HepG2 (cell line): ENCODE results near the gene NSD1. TPM values are rescaled to one million over a fixed set of nuclear protein-coding genes. Genes with fewer than 3 reads are reported as not detected.

Experiments used
- CEBPB ChIP-seq: IDR thresholded peaks from 2 replicates; pipeline ENCODE4 v1.6.1; 2011; ENCODE audit warnings: low read depth, low read length, improper control_type of control experiment, borderline replicate concordance
- CEBPG ChIP-seq: IDR thresholded peaks from 2 replicates; pipeline ENCODE4 v1.6.1; 2016
- CHD2 ChIP-seq: IDR thresholded peaks from 2 replicates; pipeline ENCODE4 v1.6.1; 2011; ENCODE audit warnings: low read depth, low read length, improper control_type of control experiment
- ETV6 ChIP-seq: sonication (generic); formaldehyde crosslinking; conservative IDR thresholded peaks from 2 replicates; pipeline ENCODE4 v1.4.0; 2020; ENCODE audit warnings: missing genetic modification reagents
- HOXD1 ChIP-seq: sonication (generic); formaldehyde crosslinking; IDR thresholded peaks from 2 replicates; pipeline ENCODE4 v1.5.0; 2020; ENCODE audit warnings: missing genetic modification reagents
- MAFG ChIP-seq: sonication (generic); formaldehyde crosslinking; IDR thresholded peaks from 2 replicates; pipeline ENCODE4 v1.5.1; 2020; ENCODE audit warnings: mild to moderate bottlenecking, missing genetic modification reagents
- PBX2 ChIP-seq: IDR thresholded peaks from 2 replicates; pipeline ENCODE4 v1.6.1; 2016; ENCODE audit warnings: control low read depth
- PCBP2 ChIP-seq: fragments of 200-400 bp; formaldehyde crosslinking; optimal IDR thresholded peaks from 2 replicates; pipeline ENCODE3; 2018; ENCODE audit warnings: low read length, low read depth; ENCODE audit not compliant: poor library complexity, severe bottlenecking
- PHF20 ChIP-seq: sonication (generic); formaldehyde crosslinking; IDR thresholded peaks from 2 replicates; pipeline ENCODE4 v1.5.0; 2020; ENCODE audit warnings: mild to moderate bottlenecking, missing genetic modification reagents
- YEATS2 ChIP-seq: sonication (generic); formaldehyde crosslinking; IDR thresholded peaks from 2 replicates; pipeline ENCODE4 v1.4.0; 2020; ENCODE audit warnings: missing genetic modification reagents, borderline replicate concordance
- ZFAT ChIP-seq: sonication (generic); formaldehyde crosslinking; conservative IDR thresholded peaks from 2 replicates; pipeline ENCODE4 v1.8.1; 2023; ENCODE audit warnings: missing genetic modification reagents, inconsistent platforms
- ZFYVE20 ChIP-seq: sonication (generic); formaldehyde crosslinking; IDR thresholded peaks from 2 replicates; pipeline ENCODE4 v1.8.0; 2023; ENCODE audit warnings: low read depth, mild to moderate bottlenecking, moderate library complexity, missing genetic modification reagents, borderline replicate concordance
- ZNF264 ChIP-seq: sonication (generic); formaldehyde crosslinking; IDR thresholded peaks from 2 replicates; pipeline ENCODE4 v1.4.0; 2020; ENCODE audit warnings: missing genetic modification reagents
- ZNF430 ChIP-seq: sonication (generic); formaldehyde crosslinking; IDR thresholded peaks from 2 replicates; pipeline ENCODE4 v1.9.0; 2021; ENCODE audit warnings: mild to moderate bottlenecking, missing genetic modification reagents
- ZNF543 ChIP-seq: sonication (generic); formaldehyde crosslinking; IDR thresholded peaks from 2 replicates; pipeline ENCODE4 v1.4.0; 2020; ENCODE audit warnings: mild to moderate bottlenecking, missing genetic modification reagents
- ZNF564 ChIP-seq: sonication (generic); formaldehyde crosslinking; IDR thresholded peaks from 2 replicates; pipeline ENCODE4 v1.8.1; 2023; ENCODE audit warnings: mild to moderate bottlenecking, missing genetic modification reagents
- ZNF781 ChIP-seq: sonication (generic); formaldehyde crosslinking; IDR thresholded peaks from 2 replicates; pipeline ENCODE4 v1.5.1; 2020; ENCODE audit warnings: borderline replicate concordance, mild to moderate bottlenecking, missing genetic modification reagents; ENCODE audit errors: not compliant biosample characterization
- ZNF839 ChIP-seq: sonication (generic); formaldehyde crosslinking; IDR thresholded peaks from 2 replicates; pipeline ENCODE4 v1.4.0; 2020; ENCODE audit warnings: missing genetic modification reagents, mild to moderate bottlenecking, borderline replicate concordance
- ZSCAN20 ChIP-seq: sonication (generic); formaldehyde crosslinking; IDR thresholded peaks from 2 replicates; pipeline ENCODE4 v1.4.0; 2020; ENCODE audit warnings: missing genetic modification reagents, mild to moderate bottlenecking, borderline replicate concordance
- ZSCAN30 ChIP-seq: sonication (generic); formaldehyde crosslinking; IDR thresholded peaks from 2 replicates; pipeline ENCODE4 v1.5.0; 2020; ENCODE audit warnings: mild to moderate bottlenecking, missing genetic modification reagents
- polyA plus RNA-seq, 8 experiments: library from polyadenylated mRNA; depleted of rRNA in 3 of 8; stranded (reverse) in 7 of 8; unstranded in 1 of 8; fragments of >200 nt; fragmentation: Illumina TruSeq in 4 of 8; extraction: Trizol in 4 of 8; gene quantifications; 2 replicates each; pipeline versions ENCODE4 v1.2.1 to v1.2.3, GENCODE V29; 2011 to 2016; ENCODE audit warnings: low read depth in 4 of 8, missing spikeins in 1 of 8, mixed read lengths in 1 of 8; ENCODE audit not compliant: insufficient read depth in 1 of 8
- total RNA-seq, 5 experiments: library from RNA; depleted of rRNA; stranded (reverse); fragments of >200 nt; fragmentation: Illumina TruSeq; extraction: Trizol; gene quantifications; 2 replicates each; pipeline ENCODE4 v1.2.3, GENCODE V29; 2016; ENCODE audit warnings: low read depth in 1 of 5
- TF ChIP-seq, protein P1 (sequence below): IDR thresholded peaks from 2 replicates; pipeline ENCODE4 v1.6.1; 2016; ENCODE audit warnings: low read depth, borderline replicate concordance
- TF ChIP-seq, protein P2 (sequence below): IDR thresholded peaks from 2 replicates; pipeline ENCODE4 v1.6.1; 2016; ENCODE audit warnings: missing genetic modification reagents, missing compliant biosample characterization
- TF ChIP-seq, protein P3 (sequence below): sonication (generic); formaldehyde crosslinking; IDR thresholded peaks from 2 replicates; pipeline ENCODE4 v1.5.1; 2020; ENCODE audit warnings: mild to moderate bottlenecking, missing genetic modification reagents, moderate library complexity
- TF ChIP-seq, protein P4 (sequence below): sonication (generic); formaldehyde crosslinking; IDR thresholded peaks from 2 replicates; pipeline ENCODE4 v1.4.0; 2020; ENCODE audit warnings: missing genetic modification reagents
- TF ChIP-seq, protein P5 (sequence below): sonication (generic); formaldehyde crosslinking; IDR thresholded peaks from 2 replicates; pipeline ENCODE4 v1.4.0; 2020; ENCODE audit warnings: mild to moderate bottlenecking, missing genetic modification reagents

The NSD1 gene
- total and polyA plus RNA-seq, 2 of the 13 experiments (the other 11 are each of a cell fraction or from before 2014, with no cell fraction given), result 0.01 to 0.09 TPM

GRCh38 chr5:177303121-177303924 lies 169.8 kb downstream of the NSD1 start, which contains the start of the genes PRELID1 and RAB24 (continued):
- TF ChIP-seq PCBP2, result no peak
- TF ChIP-seq CEBPB, result no peak
- TF ChIP-seq MAFG (CRISPR knock-in tag), result no peak
- TF ChIP-seq ZNF543 (CRISPR knock-in tag), result peak; percentile 69; the same call in 1 of the 2 replicates
- TF ChIP-seq CEBPG (CRISPR knock-in tag), result no peak
- TF ChIP-seq ZNF264 (CRISPR knock-in tag), result 0 out of 2 replicates have a peak, but pooled peaks have one; percentile 55
- TF ChIP-seq, protein P1, sequence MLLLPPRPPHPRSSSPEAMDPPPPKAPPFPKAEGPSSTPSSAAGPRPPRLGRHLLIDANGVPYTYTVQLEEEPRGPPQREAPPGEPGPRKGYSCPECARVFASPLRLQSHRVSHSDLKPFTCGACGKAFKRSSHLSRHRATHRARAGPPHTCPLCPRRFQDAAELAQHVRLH, result no peak
- TF ChIP-seq, protein P2, sequence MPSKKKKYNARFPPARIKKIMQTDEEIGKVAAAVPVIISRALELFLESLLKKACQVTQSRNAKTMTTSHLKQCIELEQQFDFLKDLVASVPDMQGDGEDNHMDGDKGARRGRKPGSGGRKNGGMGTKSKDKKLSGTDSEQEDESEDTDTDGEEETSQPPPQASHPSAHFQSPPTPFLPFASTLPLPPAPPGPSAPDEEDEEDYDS, result peak; percentile 79
- TF ChIP-seq, protein P3, sequence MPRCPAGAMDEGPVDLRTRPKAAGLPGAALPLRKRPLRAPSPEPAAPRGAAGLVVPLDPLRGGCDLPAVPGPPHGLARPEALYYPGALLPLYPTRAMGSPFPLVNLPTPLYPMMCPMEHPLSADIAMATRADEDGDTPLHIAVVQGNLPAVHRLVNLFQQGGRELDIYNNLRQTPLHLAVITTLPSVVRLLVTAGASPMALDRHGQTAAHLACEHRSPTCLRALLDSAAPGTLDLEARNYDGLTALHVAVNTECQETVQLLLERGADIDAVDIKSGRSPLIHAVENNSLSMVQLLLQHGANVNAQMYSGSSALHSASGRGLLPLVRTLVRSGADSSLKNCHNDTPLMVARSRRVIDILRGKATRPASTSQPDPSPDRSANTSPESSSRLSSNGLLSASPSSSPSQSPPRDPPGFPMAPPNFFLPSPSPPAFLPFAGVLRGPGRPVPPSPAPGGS (CRISPR knock-in tag), result peak; percentile 89; the same call in 1 of the 2 replicates
- TF ChIP-seq PBX2 (CRISPR knock-in tag), result no peak
- TF ChIP-seq ZFYVE20 (CRISPR knock-in tag), result 0 out of 2 replicates have a peak, but pooled peaks have one; percentile 78
- TF ChIP-seq ZSCAN30, result peak; percentile 85; the same call in 1 of the 2 replicates
- TF ChIP-seq ZSCAN20 (CRISPR knock-in tag), result peak; percentile 72; the same call in 1 of the 2 replicates
- no peak for TF ChIP-seq ETV6 (CRISPR knock-in tag)
- peak; percentile 83 for TF ChIP-seq PHF20 (CRISPR knock-in tag)
- TF ChIP-seq, protein P4, sequence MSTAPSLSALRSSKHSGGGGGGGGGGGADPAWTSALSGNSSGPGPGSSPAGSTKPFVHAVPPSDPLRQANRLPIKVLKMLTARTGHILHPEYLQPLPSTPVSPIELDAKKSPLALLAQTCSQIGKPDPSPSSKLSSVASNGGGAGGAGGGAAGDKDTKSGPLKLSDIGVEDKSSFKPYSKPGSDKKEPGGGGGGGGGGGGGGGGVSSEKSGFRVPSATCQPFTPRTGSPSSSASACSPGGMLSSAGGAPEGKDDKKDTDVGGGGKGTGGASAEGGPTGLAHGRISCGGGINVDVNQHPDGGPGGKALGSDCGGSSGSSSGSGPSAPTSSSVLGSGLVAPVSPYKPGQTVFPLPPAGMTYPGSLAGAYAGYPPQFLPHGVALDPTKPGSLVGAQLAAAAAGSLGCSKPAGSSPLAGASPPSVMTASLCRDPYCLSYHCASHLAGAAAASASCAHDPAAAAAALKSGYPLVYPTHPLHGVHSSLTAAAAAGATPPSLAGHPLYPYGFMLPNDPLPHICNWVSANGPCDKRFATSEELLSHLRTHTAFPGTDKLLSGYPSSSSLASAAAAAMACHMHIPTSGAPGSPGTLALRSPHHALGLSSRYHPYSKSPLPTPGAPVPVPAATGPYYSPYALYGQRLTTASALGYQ (CRISPR knock-in tag), result no peak; the same call in 1 of the 2 replicates
- TF ChIP-seq ZNF430, result peak; percentile 86; the same call in 1 of the 2 replicates
- peak; percentile 58; the same call in 1 of the 2 replicates for TF ChIP-seq YEATS2
- TF ChIP-seq CHD2, result no peak
- TF ChIP-seq ZNF781 (CRISPR knock-in tag), result peak; percentile 88
- TF ChIP-seq HOXD1 (CRISPR knock-in tag), result peak; percentile 28; the same call in 1 of the 2 replicates
- TF ChIP-seq ZNF839, result no peak
- TF ChIP-seq ZNF564 (CRISPR knock-in tag), result no peak; the same call in 1 of the 2 replicates
- peak; percentile 35; the same call in 1 of the 2 replicates for TF ChIP-seq ZFAT (CRISPR knock-in tag)
- TF ChIP-seq, protein P5, sequence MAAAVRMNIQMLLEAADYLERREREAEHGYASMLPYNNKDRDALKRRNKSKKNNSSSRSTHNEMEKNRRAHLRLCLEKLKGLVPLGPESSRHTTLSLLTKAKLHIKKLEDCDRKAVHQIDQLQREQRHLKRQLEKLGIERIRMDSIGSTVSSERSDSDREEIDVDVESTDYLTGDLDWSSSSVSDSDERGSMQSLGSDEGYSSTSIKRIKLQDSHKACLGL (CRISPR knock-in tag), result peak; percentile 94
